ENCODE results near the gene PRKCH. TPM values are rescaled to one million over a fixed set of nuclear protein-coding genes. Genes with fewer than 3 reads are reported as not detected.

The PRKCH gene
- total RNA-seq, 4 donors from 2014 or later, result 34.5 to 51.3 (median 45.0) TPM

- no peak for DNase-seq
- intact Hi-C loops (cut with DNase I), result no loop called here
Measured at GRCh38 chr14:61481701-61482100, 160.3 kb downstream of the PRKCH start.

GRCh38 chr14:61482348-61483206, 161.2 kb downstream of the PRKCH start:
- H3K27me3 ChIP-seq, result no peaks in the 10 kb centered on the region
- DNase-seq, result no peak
- H3K27ac ChIP-seq, result peak overlapping the region; percentile 37 to 75 (median 56)
- H3K4me3 ChIP-seq, result no peak overlapping the region
- H3K36me3 ChIP-seq, result peaks cover 0 to 21% (median 0%) of the 10 kb centered on the region in 3 donors
- TF ChIP-seq CTCF (IDR thresholded peaks at IDR 0.05) (no peak), POLR2A (IDR thresholded peaks at IDR 0.05) (no peak)
- 42 to 53% methylated on average over 5 to 6 of the region's 8 CpGs for WGBS, 2 donors
- intact Hi-C loops (cut with DNase I), result no loop called here
- peaks cover 50 to 98% (median 57%) of the 10 kb centered on the region in 3 donors for H3K4me1 ChIP-seq
- no peaks in the 10 kb centered on the region for H3K9me3 ChIP-seq

More at GRCh38 chr14:61481701-61482100, 160.3 kb downstream of the PRKCH start:
- Histone ChIP-seq H3K4me3 (no peak overlapping the region), H3K27ac (peak overlapping the region in 3 of 4 donors; percentile 52 to 87 (median 75)), H3K27me3 (no peaks in the 10 kb centered on the region), H3K4me1 (peaks cover 59 to 100% (median 65%) of the 10 kb centered on the region in 3 donors), H3K36me3 (peaks cover 0 to 13% (median 0%) of the 10 kb centered on the region in 3 donors), H3K9me3 (no peaks in the 10 kb centered on the region)
- WGBS, 2 donors, result 75 to 76% methylated on average over 5 of the region's 5 CpGs
- TF ChIP-seq POLR2A (IDR thresholded peaks at IDR 0.05) (no peak), CTCF (IDR thresholded peaks at IDR 0.05) (no peak)

- Histone ChIP-seq H3K4me3 (no peak overlapping the region), H3K27ac (peak overlapping the region; percentile 29 to 75 (median 55)), H3K36me3 (peaks cover 0 to 30% (median 0%) of the 10 kb centered on the region in 3 donors), H3K27me3 (no peaks in the 10 kb centered on the region), H3K9me3 (no peaks in the 10 kb centered on the region), H3K4me1 (peaks cover 41 to 94% (median 48%) of the 10 kb centered on the region in 3 donors)
- intact Hi-C loops (cut with DNase I), result no loop called here
- no peak for DNase-seq
- TF ChIP-seq CTCF (IDR thresholded peaks at IDR 0.05) (no peak), POLR2A (IDR thresholded peaks at IDR 0.05) (no peak)
- 63 to 78% methylated on average over 2 to 7 of the region's 7 CpGs for WGBS, 2 donors
Measured at GRCh38 chr14:61483476-61483875, 162.1 kb downstream of the PRKCH start.

- TF ChIP-seq POLR2A (IDR thresholded peaks at IDR 0.05) (no peak), CTCF (IDR thresholded peaks at IDR 0.05) (no peak)
- no peak for DNase-seq
- Histone ChIP-seq H3K36me3 (peaks cover 0 to 35% (median 0%) of the 10 kb centered on the region in 3 donors), H3K4me1 (peaks cover 36 to 94% (median 47%) of the 10 kb centered on the region in 3 donors), H3K4me3 (no peak overlapping the region), H3K27ac (peak overlapping the region; percentile 29 to 75 (median 55)), H3K9me3 (no peaks in the 10 kb centered on the region), H3K27me3 (no peaks in the 10 kb centered on the region)
- WGBS, 2 donors, result 88 to 95% methylated on average over 9 of the region's 9 CpGs
- intact Hi-C loops (cut with DNase I), result no loop called here
Measured at GRCh38 chr14:61484031-61484430, 162.7 kb downstream of the PRKCH start.

All from esophagus squamous epithelium (tissue), 5 donors.